ENCODE measurements around the gene CPD. TPM values are rescaled to one million over a fixed set of nuclear protein-coding genes. Genes with fewer than 3 reads are reported as not detected.

Gene CPD
- total and polyA plus RNA-seq, 2 donors from 2014 or later: 11.6 to 139 TPM

DNA sequence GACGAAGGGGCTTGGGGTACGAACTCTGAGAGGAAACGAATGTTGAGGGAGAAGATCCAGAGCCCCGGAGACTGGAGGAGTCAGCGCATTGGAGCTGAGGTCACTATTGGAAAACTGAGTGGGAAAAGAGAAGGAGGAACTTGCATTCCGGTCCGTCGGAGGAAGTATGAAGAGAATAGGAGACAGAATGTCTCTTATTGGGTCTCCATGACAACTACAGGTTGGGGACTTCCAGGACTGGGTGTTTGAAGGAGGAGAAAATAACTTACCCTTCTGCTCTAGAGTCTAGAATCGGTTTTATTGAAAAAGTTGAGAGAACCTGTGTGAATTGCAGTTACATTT, 99.0 kb downstream of the CPD start:
- Histone ChIP-seq H3K27me3 (ENCODE audit: control insufficient read depth, insufficient read depth, low read length) (no peaks in the 10 kb centered on the region), H3K36me3 (ENCODE audit: control insufficient read depth in 2 of 3, insufficient read depth in 3 of 3, low read length in 3 of 3) (peaks cover 2 to 4% (median 3%) of the 10 kb centered on the region in 3 donors), H3K27ac (ENCODE audit: low read depth in 2 of 2, low read length in 2 of 2) (peak overlapping the region; percentile 93 to 94), H3K4me1 (ENCODE audit: control insufficient read depth in 2 of 3, insufficient read depth in 2 of 3, low read depth in 1 of 3, low read length in 3 of 3) (peaks cover 0 to 7% (median 3%) of the 10 kb centered on the region in 3 donors), H3K9ac (ENCODE audit: low read length in 3 of 3) (peak overlapping the region; percentile 97 to 100 (median 99)), H3K4me3 (ENCODE audit: low read length in 3 of 3) (peak overlapping the region; percentile 95 to 100 (median 97)), H3K9me3 (ENCODE audit: control insufficient read depth in 2 of 3, insufficient read depth in 1 of 3, low read length in 3 of 3) (no peaks in the 10 kb centered on the region)
- intact Hi-C loops (cut with DNase I): no loop called here
- DNase-seq (no peak), FAIRE-seq (no peak)
- TF ChIP-seq, protein P1, sequence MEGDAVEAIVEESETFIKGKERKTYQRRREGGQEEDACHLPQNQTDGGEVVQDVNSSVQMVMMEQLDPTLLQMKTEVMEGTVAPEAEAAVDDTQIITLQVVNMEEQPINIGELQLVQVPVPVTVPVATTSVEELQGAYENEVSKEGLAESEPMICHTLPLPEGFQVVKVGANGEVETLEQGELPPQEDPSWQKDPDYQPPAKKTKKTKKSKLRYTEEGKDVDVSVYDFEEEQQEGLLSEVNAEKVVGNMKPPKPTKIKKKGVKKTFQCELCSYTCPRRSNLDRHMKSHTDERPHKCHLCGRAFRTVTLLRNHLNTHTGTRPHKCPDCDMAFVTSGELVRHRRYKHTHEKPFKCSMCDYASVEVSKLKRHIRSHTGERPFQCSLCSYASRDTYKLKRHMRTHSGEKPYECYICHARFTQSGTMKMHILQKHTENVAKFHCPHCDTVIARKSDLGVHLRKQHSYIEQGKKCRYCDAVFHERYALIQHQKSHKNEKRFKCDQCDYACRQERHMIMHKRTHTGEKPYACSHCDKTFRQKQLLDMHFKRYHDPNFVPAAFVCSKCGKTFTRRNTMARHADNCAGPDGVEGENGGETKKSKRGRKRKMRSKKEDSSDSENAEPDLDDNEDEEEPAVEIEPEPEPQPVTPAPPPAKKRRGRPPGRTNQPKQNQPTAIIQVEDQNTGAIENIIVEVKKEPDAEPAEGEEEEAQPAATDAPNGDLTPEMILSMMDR (IDR thresholded peaks at IDR 0.05; ENCODE audit: borderline replicate concordance, extremely low read depth, insufficient read depth): no peak

GRCh38 chr17:30482555-30482954, 103.8 kb downstream of the CPD start:
- intact Hi-C loops (cut with DNase I): no loop called here
- H3K9ac ChIP-seq (ENCODE audit: low read length in 3 of 3): no peak overlapping the region
- TF ChIP-seq, protein P1 (IDR thresholded peaks at IDR 0.05; ENCODE audit: borderline replicate concordance, extremely low read depth, insufficient read depth): no peak
- DNase-seq (no peak), FAIRE-seq (no peak)
- no peaks in the 10 kb centered on the region for H3K27me3 ChIP-seq (ENCODE audit: control insufficient read depth, insufficient read depth, low read length)
- no peak overlapping the region for H3K4me3 ChIP-seq (ENCODE audit: low read length in 3 of 3)
- H3K4me1 ChIP-seq (ENCODE audit: control insufficient read depth in 2 of 3, insufficient read depth in 2 of 3, low read depth in 1 of 3, low read length in 3 of 3): peaks cover 0 to 3% (median 0%) of the 10 kb centered on the region in 3 donors
- no peak overlapping the region for H3K27ac ChIP-seq (ENCODE audit: low read depth in 2 of 2, low read length in 2 of 2)
- no peaks in the 10 kb centered on the region for H3K9me3 ChIP-seq (ENCODE audit: control insufficient read depth in 2 of 3, insufficient read depth in 1 of 3, low read length in 3 of 3)
- H3K36me3 ChIP-seq (ENCODE audit: control insufficient read depth in 2 of 3, insufficient read depth in 3 of 3, low read length in 3 of 3): peaks cover 17 to 35% (median 19%) of the 10 kb centered on the region in 3 donors

DNA sequence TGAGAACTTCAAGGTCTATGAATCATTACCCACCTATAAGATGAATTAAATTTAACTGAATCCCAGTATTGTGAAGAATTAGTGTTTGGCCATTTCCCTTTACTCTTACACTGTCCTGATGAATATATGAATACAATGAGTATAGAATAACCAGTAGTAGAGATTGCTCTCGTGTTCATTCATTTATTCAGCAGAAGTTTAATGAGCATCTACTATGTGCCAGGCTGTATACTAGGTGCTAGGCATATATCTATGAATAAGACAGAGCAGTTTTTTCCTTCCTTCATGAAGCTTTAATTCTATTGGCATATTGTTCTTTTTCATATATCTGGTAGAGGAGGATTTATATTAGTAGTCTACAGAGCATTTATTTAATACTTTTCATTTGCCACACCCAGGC, 104.4 kb downstream of the CPD start:
- no peak overlapping the region for H3K27ac ChIP-seq (ENCODE audit: low read depth in 2 of 2, low read length in 2 of 2)
- no peak overlapping the region for H3K9ac ChIP-seq (ENCODE audit: low read length in 3 of 3)
- H3K4me3 ChIP-seq (ENCODE audit: low read length in 3 of 3): no peak overlapping the region
- intact Hi-C loops (cut with DNase I): no loop called here
- H3K9me3 ChIP-seq (ENCODE audit: control insufficient read depth in 2 of 3, insufficient read depth in 1 of 3, low read length in 3 of 3): no peaks in the 10 kb centered on the region
- DNase-seq: no peak
- FAIRE-seq: no peak
- H3K4me1 ChIP-seq (ENCODE audit: control insufficient read depth in 2 of 3, insufficient read depth in 2 of 3, low read depth in 1 of 3, low read length in 3 of 3): peaks cover 0 to 2% (median 0%) of the 10 kb centered on the region in 3 donors
- TF ChIP-seq, protein P1 (IDR thresholded peaks at IDR 0.05; ENCODE audit: borderline replicate concordance, extremely low read depth, insufficient read depth): no peak
- peaks cover 17 to 35% (median 19%) of the 10 kb centered on the region in 3 donors for H3K36me3 ChIP-seq (ENCODE audit: control insufficient read depth in 2 of 3, insufficient read depth in 3 of 3, low read length in 3 of 3)
- no peaks in the 10 kb centered on the region for H3K27me3 ChIP-seq (ENCODE audit: control insufficient read depth, insufficient read depth, low read length)

GRCh38 chr17:30493780-30494179, 115.1 kb downstream of the CPD start:
- Histone ChIP-seq H3K4me3 (ENCODE audit: low read length in 3 of 3) (no peak overlapping the region), H3K9ac (ENCODE audit: low read length in 3 of 3) (no peak overlapping the region), H3K27ac (ENCODE audit: low read depth in 2 of 2, low read length in 2 of 2) (no peak overlapping the region), H3K9me3 (ENCODE audit: control insufficient read depth in 2 of 3, insufficient read depth in 1 of 3, low read length in 3 of 3) (no peaks in the 10 kb centered on the region), H3K27me3 (ENCODE audit: control insufficient read depth, insufficient read depth, low read length) (no peaks in the 10 kb centered on the region), H3K4me1 (ENCODE audit: control insufficient read depth in 2 of 3, insufficient read depth in 2 of 3, low read depth in 1 of 3, low read length in 3 of 3) (no peaks in the 10 kb centered on the region), H3K36me3 (ENCODE audit: control insufficient read depth in 2 of 3, insufficient read depth in 3 of 3, low read length in 3 of 3) (peaks cover 10 to 42% (median 21%) of the 10 kb centered on the region in 3 donors)
- intact Hi-C loops (cut with DNase I): no loop called here
- DNase-seq: no peak
- TF ChIP-seq, protein P1 (IDR thresholded peaks at IDR 0.05; ENCODE audit: borderline replicate concordance, extremely low read depth, insufficient read depth): no peak
- no peak for FAIRE-seq
